Hypothalamus (tissue), 51 donors: ENCODE results near the gene ARSA.
A peak's percentile ranks its signal among the peaks of the same experiment; 100 is the strongest.
"Not testable (repeated sequence)": the region's sequence is repeated elsewhere in the genome, so short reads cannot be mapped to it uniquely, and the experiment has no call there.

ENCODE experiments used
- DNase-seq, 51 donors: peaks; one replicate each; lab custom pipeline; 2025; lab: John Stamatoyannopoulos, UW

The ARSA gene

GRCh38 chr22:50656122-50657070 lies 28.4 kb upstream of the ARSA start:
- peak in 1 of 51 donors; percentile 17 for DNase-seq

- DNase-seq, result not testable (repeated sequence)
Measured at GRCh38 chr22:50654664-50655063, 26.7 kb upstream of the ARSA start.

- no peak for DNase-seq
Measured at GRCh38 chr22:50653256-50653655, 25.3 kb upstream of the ARSA start.

- DNase-seq, result not testable (repeated sequence)
Measured at GRCh38 chr22:50643821-50644101, 15.8 kb upstream of the ARSA start.

- DNase-seq, result not testable (repeated sequence)
Measured at GRCh38 chr22:50643021-50643820, 15.3 kb upstream of the ARSA start.

- peak in 20 of 51 donors; percentile 11 to 52 (median 28) for DNase-seq
Measured at GRCh38 chr22:50641696-50642607, 14.0 kb upstream of the ARSA start.

GRCh38 chr22:50640857-50641647 lies 13.1 kb upstream of the ARSA start:
- DNase-seq, result no peak

- not testable (repeated sequence) for DNase-seq
Measured at GRCh38 chr22:50640296-50640695, 12.3 kb upstream of the ARSA start.

- DNase-seq, result no peak
Measured at GRCh38 chr22:50635591-50635990, 7.6 kb upstream of the ARSA start.

- no peak for DNase-seq
Measured at GRCh38 chr22:50633771-50634170, 5.8 kb upstream of the ARSA start.

- no peak for DNase-seq
Measured at GRCh38 chr22:50633086-50633485, 5.1 kb upstream of the ARSA start.

- DNase-seq, result no peak
Measured at GRCh38 chr22:50630376-50630775, 2.4 kb upstream of the ARSA start.

- no peak for DNase-seq
Measured at GRCh38 chr22:50628543-50629134, 687 bp upstream of the ARSA start.

GRCh38 chr22:50626850-50627641 lies 906 bp downstream of the ARSA start:
- no peak for DNase-seq

- no peak for DNase-seq
Measured at GRCh38 chr22:50626314-50626849, 1.6 kb downstream of the ARSA start.

GRCh38 chr22:50625568-50626313 lies 2.2 kb downstream of the ARSA start:
- no peak for DNase-seq

GRCh38 chr22:50625131-50625567 lies 2.8 kb downstream of the ARSA start:
- no peak for DNase-seq
